Measurements from ENCODE around the gene SNF8.

DNA sequence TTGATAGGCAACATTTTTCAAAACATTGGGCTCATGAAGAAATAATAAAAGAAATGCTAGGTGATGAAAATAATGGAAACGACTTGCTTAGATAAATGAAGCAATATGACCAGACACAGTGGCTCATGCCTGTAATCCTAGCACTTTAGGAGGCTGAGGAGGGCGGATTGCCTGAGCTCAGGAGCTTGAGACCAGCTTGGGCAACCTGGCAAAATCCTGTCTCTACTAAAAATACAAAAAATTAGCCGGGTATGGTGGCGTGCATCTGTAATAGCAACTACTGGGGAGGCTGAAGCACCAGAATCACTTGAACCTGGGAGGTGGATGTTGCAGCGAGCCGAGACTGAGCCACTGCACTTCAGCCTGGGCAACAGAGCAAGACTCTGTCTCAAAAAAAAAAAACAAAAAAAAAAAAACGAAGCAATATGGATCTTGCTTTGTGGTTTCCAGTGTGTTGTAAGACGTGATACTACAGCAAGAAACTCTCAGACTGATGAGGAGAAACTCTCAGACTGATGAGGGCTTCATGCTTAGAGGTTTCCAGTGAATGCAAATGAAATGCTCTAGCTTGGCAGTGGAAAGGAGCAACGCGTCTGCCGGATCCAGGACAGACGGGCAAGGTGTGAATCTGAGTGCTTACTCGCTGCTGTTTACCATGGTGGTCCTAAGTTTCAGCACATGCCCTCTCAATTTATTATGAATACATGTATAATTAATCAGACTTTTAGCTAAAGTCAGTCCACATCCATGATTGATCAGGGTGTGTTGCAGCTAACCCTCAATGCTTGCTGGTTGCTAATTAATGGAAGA is 41.0 kb upstream of the SNF8 start:
- no peak for TF ChIP-seq EZH2 (IDR thresholded peaks at IDR 0.05; ENCODE audit: borderline replicate concordance, low read length)
- TF ChIP-seq, protein P1, sequence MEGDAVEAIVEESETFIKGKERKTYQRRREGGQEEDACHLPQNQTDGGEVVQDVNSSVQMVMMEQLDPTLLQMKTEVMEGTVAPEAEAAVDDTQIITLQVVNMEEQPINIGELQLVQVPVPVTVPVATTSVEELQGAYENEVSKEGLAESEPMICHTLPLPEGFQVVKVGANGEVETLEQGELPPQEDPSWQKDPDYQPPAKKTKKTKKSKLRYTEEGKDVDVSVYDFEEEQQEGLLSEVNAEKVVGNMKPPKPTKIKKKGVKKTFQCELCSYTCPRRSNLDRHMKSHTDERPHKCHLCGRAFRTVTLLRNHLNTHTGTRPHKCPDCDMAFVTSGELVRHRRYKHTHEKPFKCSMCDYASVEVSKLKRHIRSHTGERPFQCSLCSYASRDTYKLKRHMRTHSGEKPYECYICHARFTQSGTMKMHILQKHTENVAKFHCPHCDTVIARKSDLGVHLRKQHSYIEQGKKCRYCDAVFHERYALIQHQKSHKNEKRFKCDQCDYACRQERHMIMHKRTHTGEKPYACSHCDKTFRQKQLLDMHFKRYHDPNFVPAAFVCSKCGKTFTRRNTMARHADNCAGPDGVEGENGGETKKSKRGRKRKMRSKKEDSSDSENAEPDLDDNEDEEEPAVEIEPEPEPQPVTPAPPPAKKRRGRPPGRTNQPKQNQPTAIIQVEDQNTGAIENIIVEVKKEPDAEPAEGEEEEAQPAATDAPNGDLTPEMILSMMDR (IDR thresholded peaks at IDR 0.05; ENCODE audit: low read length) = no peak

Measured in OCI-LY1 (cell line).